Ascending aorta (tissue), 2 donors: ENCODE results near the gene SH2D3C. TPM values are rescaled to one million over a fixed set of nuclear protein-coding genes. Genes with fewer than 3 reads are reported as not detected.

Source experiments
- DNase-seq, 2 donors: peaks; one replicate each; pipeline ENCODE4 v3.0.0-alpha.2; 2019; ENCODE audit warnings: low spot score in 2 of 2
- H3K27ac ChIP-seq, 2 donors: fragments of 200-600 bp; sonication (generic); one replicate each; pipeline ENCODE4 v1.5.1; 2016 to 2017; ENCODE audit warnings: mild to moderate bottlenecking in 1 of 2
- H3K27me3 ChIP-seq: fragments of 200-600 bp; sonication (generic); one replicate; pipeline ENCODE4 v1.5.1; 2017
- H3K36me3 ChIP-seq, 2 donors: fragments of 200-600 bp; sonication (generic); one replicate each; pipeline ENCODE4 v1.5.1; 2016
- H3K4me1 ChIP-seq, 2 donors: fragments of 200-600 bp; sonication (generic); one replicate each; pipeline ENCODE4 v1.5.1; 2016 to 2017; ENCODE audit warnings: mild to moderate bottlenecking in 1 of 2
- H3K4me3 ChIP-seq, 2 donors: fragments of 200-600 bp; sonication (generic); one replicate each; pipeline ENCODE4 v1.5.1; 2016 to 2017; ENCODE audit warnings: mild to moderate bottlenecking in 1 of 2
- H3K9me3 ChIP-seq, 2 donors: fragments of 200-600 bp; sonication (generic); one replicate each; pipeline ENCODE4 v1.5.1; 2016
- CTCF ChIP-seq, 3 experiments: fragments of 200-600 bp in 2 of 3; fragments of 450-650 bp in 1 of 3; sonication (generic) in 2 of 3; IDR thresholded peaks; one replicate each; pipeline ENCODE4 v1.5.1; 2016 to 2019; ENCODE audit warnings: antibody characterized with exemption in 3 of 3, mild to moderate bottlenecking in 1 of 3, moderate library complexity in 1 of 3
- intact Hi-C: fragments of 100-400 bp; cut with DNase I; formaldehyde crosslinking; loops from one replicate; pipeline ENCODE4 v1.15.1; 2023
- total RNA-seq: library from RNA; depleted of rRNA; stranded (reverse); fragments of >200 nt; gene quantifications from one replicate; pipeline ENCODE4 v1.1.0, GENCODE V29; 2016

The SH2D3C gene
- total RNA-seq, 1 donor from 2014 or later = 49.5 TPM

- peaks cover 0 to 16% of the 10 kb centered on the region in 2 donors for H3K36me3 ChIP-seq
- H3K27me3 ChIP-seq = no peaks in the 10 kb centered on the region
- no peak for DNase-seq
- no peaks in the 10 kb centered on the region for H3K4me1 ChIP-seq
- no peaks in the 10 kb centered on the region for H3K9me3 ChIP-seq
- no peak overlapping the region for H3K4me3 ChIP-seq
- no peak for TF ChIP-seq CTCF (IDR thresholded peaks at IDR 0.05)
- no peak overlapping the region for H3K27ac ChIP-seq
- intact Hi-C loops = no loop called here
These were observed 83.4 kb downstream of the SH2D3C start for GRCh38 chr9:127694890-127695720.

GRCh38 chr9:127693697-127694096 lies 84.8 kb downstream of the SH2D3C start:
- Histone ChIP-seq H3K36me3 (peaks cover 7 to 19% of the 10 kb centered on the region in 2 donors), H3K4me1 (no peaks in the 10 kb centered on the region), H3K9me3 (no peaks in the 10 kb centered on the region), H3K27ac (no peak overlapping the region), H3K4me3 (no peak overlapping the region), H3K27me3 (no peaks in the 10 kb centered on the region)
- no peak for DNase-seq
- intact Hi-C loops = no loop called here
- TF ChIP-seq CTCF (IDR thresholded peaks at IDR 0.05) = no peak

- Histone ChIP-seq H3K9me3 (no peaks in the 10 kb centered on the region), H3K4me1 (no peaks in the 10 kb centered on the region), H3K27me3 (no peaks in the 10 kb centered on the region), H3K27ac (no peak overlapping the region), H3K4me3 (no peak overlapping the region), H3K36me3 (peaks cover 7 to 23% of the 10 kb centered on the region in 2 donors)
- intact Hi-C loops = no loop called here
- no peak for DNase-seq
- no peak for TF ChIP-seq CTCF (IDR thresholded peaks at IDR 0.05)
These were observed 85.3 kb downstream of the SH2D3C start for GRCh38 chr9:127693143-127693542.

- no peak overlapping the region for H3K27ac ChIP-seq
- peaks cover 7 to 32% of the 10 kb centered on the region in 2 donors for H3K36me3 ChIP-seq
- no peak overlapping the region for H3K4me3 ChIP-seq
- TF ChIP-seq CTCF (IDR thresholded peaks at IDR 0.05) = no peak
- no peaks in the 10 kb centered on the region for H3K9me3 ChIP-seq
- no peaks in the 10 kb centered on the region for H3K27me3 ChIP-seq
- DNase-seq = no peak
- intact Hi-C loops = no loop called here
- H3K4me1 ChIP-seq = no peaks in the 10 kb centered on the region
These were observed 86.4 kb downstream of the SH2D3C start for GRCh38 chr9:127692071-127692470.

GRCh38 chr9:127690735-127691134 lies 87.7 kb downstream of the SH2D3C start:
- no peaks in the 10 kb centered on the region for H3K27me3 ChIP-seq
- DNase-seq = no peak
- H3K4me1 ChIP-seq = no peaks in the 10 kb centered on the region
- intact Hi-C loops = no loop called here
- H3K27ac ChIP-seq = no peak overlapping the region
- H3K36me3 ChIP-seq = peaks cover 7 to 41% of the 10 kb centered on the region in 2 donors
- no peak for TF ChIP-seq CTCF (IDR thresholded peaks at IDR 0.05)
- no peak overlapping the region for H3K4me3 ChIP-seq
- H3K9me3 ChIP-seq = no peaks in the 10 kb centered on the region
